Measurements from ENCODE around the gene FCHSD2. TPM values are rescaled to one million over a fixed set of nuclear protein-coding genes. Genes with fewer than 3 reads are reported as not detected.
"Not testable (repeated sequence)": the region's sequence is repeated elsewhere in the genome, so short reads cannot be mapped to it uniquely, and the experiment has no call there.

FCHSD2 gene
- polyA plus RNA-seq, 5 donors, result 37.4 to 51.9 (median 48.5) TPM

- no peak for DNase-seq
Observed at GRCh38 chr11:73152086-73152853, 10.2 kb upstream of the FCHSD2 start.

GRCh38 chr11:73151416-73151815, 9.3 kb upstream of the FCHSD2 start:
- DNase-seq, result no peak

GRCh38 chr11:73149105-73149504, 7.0 kb upstream of the FCHSD2 start:
- DNase-seq, result no peak

- no peak for DNase-seq
Observed at GRCh38 chr11:73147771-73148681, 5.9 kb upstream of the FCHSD2 start.

- no peak for DNase-seq
Observed at GRCh38 chr11:73145986-73146575, 4.0 kb upstream of the FCHSD2 start.

- peak in 1 of 2 donors; percentile 19 for DNase-seq
Observed at GRCh38 chr11:73143126-73143838, 1.2 kb upstream of the FCHSD2 start.

- DNase-seq, result peak; percentile 76 to 78
Observed at GRCh38 chr11:73141309-73142127, 600 bp downstream of the FCHSD2 start.

GRCh38 chr11:73141031-73141308, 1.1 kb downstream of the FCHSD2 start:
- DNase-seq, result peak in 1 of 2 donors; percentile 15

- DNase-seq, result no peak
Observed at GRCh38 chr11:73140213-73141030, 1.7 kb downstream of the FCHSD2 start.

- DNase-seq, result no peak
Observed at GRCh38 chr11:73139476-73140198, 2.5 kb downstream of the FCHSD2 start.

- no peak for DNase-seq
Observed at GRCh38 chr11:73137944-73138274, 4.2 kb downstream of the FCHSD2 start.

- no peak for DNase-seq
Observed at GRCh38 chr11:73137262-73137943, 4.7 kb downstream of the FCHSD2 start.

- not testable (repeated sequence) for DNase-seq
Observed at GRCh38 chr11:73136722-73137121, 5.4 kb downstream of the FCHSD2 start.

- DNase-seq, result no peak
Observed at GRCh38 chr11:73135346-73136284, 6.5 kb downstream of the FCHSD2 start.

GRCh38 chr11:73132349-73132748, 9.8 kb downstream of the FCHSD2 start:
- DNase-seq, result not testable (repeated sequence)

GRCh38 chr11:73130181-73130580, 11.9 kb downstream of the FCHSD2 start:
- DNase-seq, result no peak

- DNase-seq, result no peak
Observed at GRCh38 chr11:73129198-73129597, 12.9 kb downstream of the FCHSD2 start.

Data from right lung (tissue), 5 donors.